Cardiac muscle cell (in vitro differentiated cells and primary cell): ENCODE results near the gene PCDHA12. TPM values are rescaled to one million over a fixed set of nuclear protein-coding genes. Genes with fewer than 3 reads are reported as not detected.
A peak's percentile ranks its signal among the peaks of the same experiment; 100 is the strongest.

Source experiments
- DNase-seq, 2 donors: peaks; one replicate each; pipeline versions ENCODE4 v3.0.0 to v3.0.0-alpha.2; 2010 to 2017; ENCODE audit warnings: low read depth in 1 of 2, low spot score in 1 of 2
- H3K27ac ChIP-seq: fragments of 200-600 bp; sonication (generic); 2 replicates; pipeline ENCODE4 v1.5.1; 2016
- H3K27me3 ChIP-seq: fragments of 200-600 bp; sonication (generic); 2 replicates; pipeline ENCODE4 v1.6.0; 2016; ENCODE audit warnings: control low read depth
- H3K36me3 ChIP-seq: fragments of 200-600 bp; sonication (generic); 2 replicates; pipeline ENCODE4 v1.5.1; 2016; ENCODE audit warnings: control low read depth
- H3K4me1 ChIP-seq: fragments of 200-600 bp; sonication (generic); 2 replicates; pipeline ENCODE4 v1.8.1; 2017; ENCODE audit warnings: low read depth, mild to moderate bottlenecking, mixed run types
- H3K4me3 ChIP-seq: fragments of 200-600 bp; sonication (generic); 2 replicates; pipeline ENCODE4 v1.5.1; 2016; ENCODE audit warnings: mild to moderate bottlenecking
- H3K9me3 ChIP-seq: fragments of 200-600 bp; sonication (generic); 2 replicates; pipeline ENCODE4 v1.5.1; 2017; ENCODE audit warnings: low read depth, mild to moderate bottlenecking, control low read depth
- polyA plus RNA-seq: library from polyadenylated mRNA; unstranded; fragments of >200 nt; fragmentation: Nextera tagmentation; extraction: Ambion mirVana; gene quantifications from 2 replicates; pipeline ENCODE4 v1.2.1, GENCODE V29; 2016
- total RNA-seq: library from RNA; depleted of rRNA; stranded (reverse); fragments of >200 nt; gene quantifications from 2 replicates; pipeline ENCODE4 v1.2.3, GENCODE V29; 2016
- TF ChIP-seq, protein P1 (sequence below): IDR thresholded peaks from 2 replicates; pipeline ENCODE4 v1.5.1; 2012; ENCODE audit warnings: low read depth, mild to moderate bottlenecking, low read length

PCDHA12 gene
- total and polyA plus RNA-seq, 2 experiments from 2014 or later: 1.7 to 10.5 TPM

GRCh38 chr5:140881889-140882590 is 6.9 kb downstream of the PCDHA12 start, which contains the start of gene PCDHA13:
Gene PCDHA13 (plus strand): TSS chr5:140882124. CDS start chr5:140882269, 145 bp downstream.
- DNase-seq: peak in 1 of 2 donors; percentile 5
- no peaks in the 10 kb centered on the region for H3K36me3 ChIP-seq
- H3K4me1 ChIP-seq: no peaks in the 10 kb centered on the region
- H3K4me3 ChIP-seq: no peak within 1 kb of the TSS
- no peak within 1 kb of the TSS for H3K27ac ChIP-seq
- no peaks in the 10 kb centered on the region for H3K27me3 ChIP-seq
- TF ChIP-seq, protein P1, sequence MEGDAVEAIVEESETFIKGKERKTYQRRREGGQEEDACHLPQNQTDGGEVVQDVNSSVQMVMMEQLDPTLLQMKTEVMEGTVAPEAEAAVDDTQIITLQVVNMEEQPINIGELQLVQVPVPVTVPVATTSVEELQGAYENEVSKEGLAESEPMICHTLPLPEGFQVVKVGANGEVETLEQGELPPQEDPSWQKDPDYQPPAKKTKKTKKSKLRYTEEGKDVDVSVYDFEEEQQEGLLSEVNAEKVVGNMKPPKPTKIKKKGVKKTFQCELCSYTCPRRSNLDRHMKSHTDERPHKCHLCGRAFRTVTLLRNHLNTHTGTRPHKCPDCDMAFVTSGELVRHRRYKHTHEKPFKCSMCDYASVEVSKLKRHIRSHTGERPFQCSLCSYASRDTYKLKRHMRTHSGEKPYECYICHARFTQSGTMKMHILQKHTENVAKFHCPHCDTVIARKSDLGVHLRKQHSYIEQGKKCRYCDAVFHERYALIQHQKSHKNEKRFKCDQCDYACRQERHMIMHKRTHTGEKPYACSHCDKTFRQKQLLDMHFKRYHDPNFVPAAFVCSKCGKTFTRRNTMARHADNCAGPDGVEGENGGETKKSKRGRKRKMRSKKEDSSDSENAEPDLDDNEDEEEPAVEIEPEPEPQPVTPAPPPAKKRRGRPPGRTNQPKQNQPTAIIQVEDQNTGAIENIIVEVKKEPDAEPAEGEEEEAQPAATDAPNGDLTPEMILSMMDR: no peak
- H3K9me3 ChIP-seq: no peaks in the 10 kb centered on the region

- Histone ChIP-seq H3K27me3 (no peaks in the 10 kb centered on the region), H3K4me1 (no peaks in the 10 kb centered on the region), H3K4me3 (no peak overlapping the region), H3K9me3 (no peaks in the 10 kb centered on the region), H3K36me3 (no peaks in the 10 kb centered on the region), H3K27ac (no peak overlapping the region)
- TF ChIP-seq, protein P1: no peak
- DNase-seq: peak in 1 of 2 donors; percentile 10
Measured at GRCh38 chr5:140882591-140882899, 7.4 kb downstream of the PCDHA12 start.

- no peak for DNase-seq
- TF ChIP-seq, protein P1: no peak
- Histone ChIP-seq H3K36me3 (no peaks in the 10 kb centered on the region), H3K9me3 (no peaks in the 10 kb centered on the region), H3K4me3 (no peak overlapping the region), H3K27me3 (no peaks in the 10 kb centered on the region), H3K27ac (no peak overlapping the region), H3K4me1 (no peaks in the 10 kb centered on the region)
Measured at GRCh38 chr5:140883373-140883772, 8.3 kb downstream of the PCDHA12 start.

- no peak overlapping the region for H3K27ac ChIP-seq
- no peaks in the 10 kb centered on the region for H3K9me3 ChIP-seq
- no peak overlapping the region for H3K4me3 ChIP-seq
- no peaks in the 10 kb centered on the region for H3K4me1 ChIP-seq
- no peak for DNase-seq
- H3K27me3 ChIP-seq: no peaks in the 10 kb centered on the region
- TF ChIP-seq, protein P1: no peak
- H3K36me3 ChIP-seq: no peaks in the 10 kb centered on the region
Measured at GRCh38 chr5:140883927-140884697, 9.0 kb downstream of the PCDHA12 start.

DNA sequence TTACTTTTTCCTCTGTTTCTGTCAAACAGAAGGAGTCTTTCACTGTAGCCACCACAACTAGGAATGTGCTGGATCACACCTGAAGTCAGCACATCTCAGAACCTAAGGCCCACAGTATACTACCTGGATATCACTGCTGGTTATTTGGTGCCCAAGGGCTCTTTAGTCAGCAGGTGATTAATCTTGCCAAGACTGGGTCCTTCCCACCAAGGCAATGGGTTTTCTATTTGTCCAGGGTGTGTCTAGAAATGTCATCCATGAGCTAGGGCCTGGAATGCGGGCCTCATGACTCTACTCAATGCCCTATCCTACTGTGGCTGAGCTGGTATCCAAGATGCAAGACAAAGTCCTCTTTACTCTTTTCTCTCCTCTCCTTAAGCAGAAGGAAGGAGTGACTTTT is 41.2 kb downstream of the PCDHA12 start:
- no peak for DNase-seq
- no peaks in the 10 kb centered on the region for H3K4me1 ChIP-seq
- H3K27ac ChIP-seq: no peak overlapping the region
- H3K4me3 ChIP-seq: no peak overlapping the region
- H3K27me3 ChIP-seq: no peaks in the 10 kb centered on the region
- H3K36me3 ChIP-seq: no peaks in the 10 kb centered on the region
- H3K9me3 ChIP-seq: no peaks in the 10 kb centered on the region
- TF ChIP-seq, protein P1: no peak
